ENCODE results near the gene ADARB2.

ADARB2 gene

GRCh38 chr10:1203704-1204103, 533.6 kb downstream of the ADARB2 start:
- no peak for TF ChIP-seq CTCF (IDR thresholded peaks at IDR 0.05; ENCODE audit: low read depth, low read length, missing control alignments)
- no peak for DNase-seq (ENCODE audit: low read depth)
- H3K4me3 ChIP-seq (ENCODE audit: low read depth, low read length) = no peak overlapping the region

- TF ChIP-seq CTCF (IDR thresholded peaks at IDR 0.05; ENCODE audit: low read depth, low read length, missing control alignments) = no peak
- no peak for DNase-seq (ENCODE audit: low read depth)
- H3K4me3 ChIP-seq (ENCODE audit: low read depth, low read length) = no peak overlapping the region
Observed at GRCh38 chr10:1203216-1203615, 534.1 kb downstream of the ADARB2 start.

- H3K4me3 ChIP-seq (ENCODE audit: low read depth, low read length) = no peak overlapping the region
- TF ChIP-seq CTCF (IDR thresholded peaks at IDR 0.05; ENCODE audit: low read depth, low read length, missing control alignments) = no peak
- DNase-seq (ENCODE audit: low read depth) = no peak
Observed at GRCh38 chr10:1202343-1202742, 535.0 kb downstream of the ADARB2 start.

GRCh38 chr10:1200866-1201807, 536.2 kb downstream of the ADARB2 start:
- no peak for DNase-seq (ENCODE audit: low read depth)
- TF ChIP-seq CTCF (IDR thresholded peaks at IDR 0.05; ENCODE audit: low read depth, low read length, missing control alignments) = no peak
- H3K4me3 ChIP-seq (ENCODE audit: low read depth, low read length) = no peak overlapping the region

GRCh38 chr10:1199897-1200721, 537.2 kb downstream of the ADARB2 start:
- no peak for TF ChIP-seq CTCF (IDR thresholded peaks at IDR 0.05; ENCODE audit: low read depth, low read length, missing control alignments)
- no peak for DNase-seq (ENCODE audit: low read depth)
- H3K4me3 ChIP-seq (ENCODE audit: low read depth, low read length) = no peak overlapping the region

GRCh38 chr10:1199345-1199673, 538.0 kb downstream of the ADARB2 start:
- TF ChIP-seq CTCF (IDR thresholded peaks at IDR 0.05; ENCODE audit: low read depth, low read length, missing control alignments) = no peak
- no peak overlapping the region for H3K4me3 ChIP-seq (ENCODE audit: low read depth, low read length)
- DNase-seq (ENCODE audit: low read depth) = no peak

All from GM12864 (cell line).